NB4 (cell line): Measurements from ENCODE around the gene POU4F3.

Experiments used
- DNase-seq: peaks from one replicate; pipeline ENCODE4 v3.0.0; 2010; ENCODE audit warnings: low read depth
- H3K4me3 ChIP-seq: one replicate; pipeline ENCODE4 v1.5.1; 2011; ENCODE audit warnings: mild to moderate bottlenecking, low read depth, low read length, moderate library complexity
- CTCF ChIP-seq: IDR thresholded peaks from one replicate; pipeline ENCODE4 v1.5.1; 2012; ENCODE audit warnings: low read depth, low read length
- MAX ChIP-seq: IDR thresholded peaks from 2 replicates; pipeline ENCODE4 v1.6.1; 2011; ENCODE audit warnings: low read depth, low read length
- MYC ChIP-seq: IDR thresholded peaks from 2 replicates; pipeline ENCODE4 v1.6.1; 2011; ENCODE audit warnings: low read depth, low read length
- POLR2A ChIP-seq: IDR thresholded peaks from 2 replicates; pipeline ENCODE4 v1.6.1; 2011; ENCODE audit warnings: mild to moderate bottlenecking; ENCODE audit not compliant: insufficient read length; ENCODE audit errors: extremely low read depth

The POU4F3 gene

GRCh38 chr5:146331423-146331822 lies 7.2 kb upstream of the POU4F3 start:
- TF ChIP-seq MAX (no peak), POLR2A (no peak), CTCF (no peak), MYC (no peak)

GRCh38 chr5:146334074-146334533 lies 4.5 kb upstream of the POU4F3 start:
- no peak overlapping the region for H3K4me3 ChIP-seq
- no peak for DNase-seq
- TF ChIP-seq MAX (no peak), POLR2A (no peak), CTCF (no peak), MYC (no peak)

More at GRCh38 chr5:146331423-146331822, 7.2 kb upstream of the POU4F3 start:
- no peak for DNase-seq
- H3K4me3 ChIP-seq, result no peak overlapping the region

- no peak overlapping the region for H3K4me3 ChIP-seq
- no peak for TF ChIP-seq MAX
- no peak for TF ChIP-seq MYC
- no peak for TF ChIP-seq POLR2A
- no peak for TF ChIP-seq CTCF
- DNase-seq, result no peak
These were observed 2.4 kb upstream of the POU4F3 start for GRCh38 chr5:146336197-146336596.

- H3K4me3 ChIP-seq, result no peak overlapping the region
- DNase-seq, result no peak
- TF ChIP-seq CTCF, result no peak
- TF ChIP-seq POLR2A, result no peak
- TF ChIP-seq MYC, result no peak
- TF ChIP-seq MAX, result no peak
These were observed 1.3 kb upstream of the POU4F3 start for GRCh38 chr5:146337264-146337904.

- no peak for DNase-seq
- no peak for TF ChIP-seq MYC
- no peak for TF ChIP-seq POLR2A
- no peak for TF ChIP-seq CTCF
- TF ChIP-seq MAX, result no peak
- H3K4me3 ChIP-seq, result no peak overlapping the region
These were observed 711 bp upstream of the POU4F3 start for GRCh38 chr5:146337928-146338327.
